Measurements from ENCODE around the gene TFR2.
A peak's percentile ranks its signal among the peaks of the same experiment; 100 is the strongest.

Gene TFR2

DNA sequence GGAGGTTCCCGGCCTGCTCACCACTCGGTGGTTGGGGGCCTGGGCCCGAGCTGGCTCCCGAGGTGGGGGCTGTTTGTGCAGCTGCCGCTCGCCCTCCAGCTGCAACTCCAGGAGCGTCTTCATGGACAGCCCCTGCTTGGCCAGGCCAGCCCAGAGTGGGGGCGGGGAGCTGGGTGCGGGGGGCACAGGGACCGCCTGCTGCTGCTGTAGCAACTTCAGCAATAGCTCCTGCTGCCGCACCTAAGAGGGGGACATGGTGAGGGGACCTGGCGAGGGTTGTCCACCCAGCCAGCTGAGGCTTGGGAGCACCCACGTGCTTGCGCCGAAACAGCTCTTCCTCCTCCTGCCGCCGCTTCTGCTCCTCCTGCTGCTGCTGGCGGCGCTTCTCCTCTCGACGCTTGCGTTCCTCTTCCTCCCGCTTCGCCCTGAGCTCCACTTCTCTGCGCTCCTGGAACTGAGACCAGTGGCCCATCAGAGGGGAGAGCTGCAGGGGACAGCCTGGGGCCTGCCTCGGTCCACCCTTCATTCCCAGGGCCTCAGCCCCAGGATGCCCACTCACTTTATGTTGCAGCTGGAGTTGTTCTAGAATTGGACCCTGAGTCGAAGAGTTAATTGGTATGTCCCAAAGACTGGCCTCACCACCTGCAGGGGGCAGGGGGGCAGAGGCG lies 41.8 kb upstream of the TFR2 start:
- ChIA-PET CTCF (interaction anchor here (0.5 to 1.8 kb wide), 4 partner anchors 9 to 1238 kb away, joined by 3 to 10 read pairs (median 5); partner anchors contain the start of gene SLC12A9), POLR2A (ENCODE audit: low non-redundant PET) (no interaction called here)
- peak overlapping the region; percentile 92 for H3K27ac ChIP-seq
- no peak for DNase-seq (ENCODE audit: low spot score)
- TF ChIP-seq, protein P1, sequence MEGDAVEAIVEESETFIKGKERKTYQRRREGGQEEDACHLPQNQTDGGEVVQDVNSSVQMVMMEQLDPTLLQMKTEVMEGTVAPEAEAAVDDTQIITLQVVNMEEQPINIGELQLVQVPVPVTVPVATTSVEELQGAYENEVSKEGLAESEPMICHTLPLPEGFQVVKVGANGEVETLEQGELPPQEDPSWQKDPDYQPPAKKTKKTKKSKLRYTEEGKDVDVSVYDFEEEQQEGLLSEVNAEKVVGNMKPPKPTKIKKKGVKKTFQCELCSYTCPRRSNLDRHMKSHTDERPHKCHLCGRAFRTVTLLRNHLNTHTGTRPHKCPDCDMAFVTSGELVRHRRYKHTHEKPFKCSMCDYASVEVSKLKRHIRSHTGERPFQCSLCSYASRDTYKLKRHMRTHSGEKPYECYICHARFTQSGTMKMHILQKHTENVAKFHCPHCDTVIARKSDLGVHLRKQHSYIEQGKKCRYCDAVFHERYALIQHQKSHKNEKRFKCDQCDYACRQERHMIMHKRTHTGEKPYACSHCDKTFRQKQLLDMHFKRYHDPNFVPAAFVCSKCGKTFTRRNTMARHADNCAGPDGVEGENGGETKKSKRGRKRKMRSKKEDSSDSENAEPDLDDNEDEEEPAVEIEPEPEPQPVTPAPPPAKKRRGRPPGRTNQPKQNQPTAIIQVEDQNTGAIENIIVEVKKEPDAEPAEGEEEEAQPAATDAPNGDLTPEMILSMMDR (conservative IDR thresholded peaks at IDR 0.05; ENCODE audit: low read depth): no peak

DNA sequence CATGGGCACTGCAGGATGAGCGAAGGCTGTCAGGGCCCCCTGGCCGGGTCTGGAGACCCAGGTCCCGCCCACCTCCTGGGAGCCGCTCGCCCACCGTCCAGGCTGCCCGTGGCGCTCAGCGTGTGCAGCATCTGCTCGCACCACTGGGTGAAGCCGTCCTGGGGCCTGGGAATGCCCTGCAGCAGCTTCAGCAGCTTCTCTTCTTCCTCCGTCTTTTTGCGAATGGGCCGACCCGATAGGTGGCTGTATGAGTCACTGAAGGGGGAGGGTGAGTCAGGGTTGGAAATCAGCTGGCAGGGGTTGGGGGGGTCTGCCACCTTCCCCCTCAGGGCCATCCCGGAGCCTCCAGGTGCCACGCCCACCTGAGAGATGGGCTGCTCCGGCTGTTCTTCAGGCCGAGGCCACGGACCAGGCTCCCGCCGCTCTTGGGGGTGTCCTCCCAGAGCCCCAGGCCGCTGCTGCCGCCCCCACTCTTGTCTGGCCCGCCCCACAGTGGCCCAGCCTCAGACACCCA lies 40.9 kb upstream of the TFR2 start:
- peak overlapping the region; percentile 92 for H3K27ac ChIP-seq
- DNase-seq (ENCODE audit: low spot score): no peak
- ChIA-PET POLR2A (ENCODE audit: low non-redundant PET) (no interaction called here), CTCF (interaction anchor here (0.6 to 1.8 kb wide), 5 partner anchors 9 to 260 kb away, joined by 3 to 10 read pairs (median 4); partner anchors contain the start of gene SLC12A9)
- TF ChIP-seq, protein P1 (conservative IDR thresholded peaks at IDR 0.05; ENCODE audit: low read depth): no peak

DNA sequence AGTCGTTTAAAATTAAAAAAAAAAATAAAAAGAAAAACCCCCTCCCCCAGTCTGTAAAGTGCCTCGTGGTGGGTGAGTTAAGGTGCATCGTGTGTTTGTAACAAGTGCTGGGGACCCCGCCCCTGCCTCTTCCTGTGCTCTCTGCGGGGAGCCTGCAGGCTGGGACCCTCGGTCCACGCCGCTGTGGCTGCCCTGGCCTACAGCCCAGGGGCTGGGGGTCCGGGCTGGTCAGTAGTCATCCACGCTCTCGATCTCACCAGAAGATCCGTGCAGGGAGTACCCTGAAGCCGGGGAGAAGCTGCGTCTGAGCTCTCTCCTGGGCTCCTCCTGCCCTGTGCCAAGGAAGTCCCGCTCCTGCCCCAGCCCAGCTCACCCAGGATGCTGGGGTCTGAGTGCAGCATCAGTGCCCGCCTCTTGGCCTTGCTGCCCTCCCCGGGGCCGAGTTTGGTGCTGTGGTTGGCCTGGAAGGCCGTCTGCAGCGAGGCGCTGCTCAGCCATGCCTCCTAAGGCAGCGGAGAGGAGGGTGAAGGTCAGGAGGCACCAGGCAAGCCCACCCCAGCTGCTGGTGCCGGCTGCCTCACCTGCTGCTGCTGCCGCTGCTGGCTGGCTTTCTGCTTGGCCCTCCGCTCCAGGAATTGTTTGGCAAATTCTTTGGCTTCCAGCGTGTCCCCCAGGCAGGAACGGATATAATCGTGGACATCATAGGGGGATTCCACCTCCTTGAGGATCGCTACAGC lies 40.3 kb upstream of the TFR2 start:
- POLR2A ChIA-PET (ENCODE audit: low non-redundant PET): no interaction called here
- TF ChIP-seq, protein P1 (conservative IDR thresholded peaks at IDR 0.05; ENCODE audit: low read depth): no peak
- peak overlapping the region; percentile 92 for H3K27ac ChIP-seq
- DNase-seq (ENCODE audit: low spot score): no peak
- CTCF ChIA-PET: interaction anchor here (0.6 to 1.4 kb wide), 4 partner anchors 10 to 259 kb away, joined by 3 to 5 read pairs (median 4); no protein-coding TSS in a partner anchor

DNA sequence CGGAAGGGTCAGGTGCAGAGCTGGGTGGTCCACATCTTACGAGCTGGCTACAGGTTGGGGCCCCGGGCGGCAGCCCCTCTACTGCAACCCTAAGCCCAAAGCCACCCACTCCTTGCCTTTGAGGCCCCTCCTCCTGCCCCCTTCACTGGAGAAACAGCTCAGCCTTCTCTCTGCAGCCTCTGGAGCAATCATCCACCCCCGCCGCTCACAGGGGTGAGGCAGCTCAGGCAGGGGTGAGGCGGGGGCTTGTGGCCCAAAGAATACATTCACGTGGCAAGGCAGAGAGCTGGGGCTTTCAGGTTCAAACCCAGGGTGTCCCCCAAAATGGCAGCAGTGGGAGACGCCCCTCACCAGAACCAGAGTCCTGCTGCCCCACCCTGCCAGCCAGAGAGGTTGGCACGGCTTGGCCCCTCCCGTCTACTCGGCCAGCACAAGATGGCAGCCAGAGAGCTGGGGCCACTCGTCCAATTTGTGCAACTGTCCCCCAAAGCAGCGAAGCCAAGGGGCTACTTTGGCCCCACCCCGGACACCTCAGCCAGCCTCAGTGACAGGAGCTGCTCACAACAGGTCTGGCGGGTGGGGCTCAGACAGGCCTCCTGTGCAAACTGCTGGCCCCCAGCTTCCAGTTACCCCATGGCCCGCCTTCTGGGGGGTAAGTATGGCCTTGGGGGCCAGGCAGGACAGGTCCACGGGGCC lies 39.4 kb upstream of the TFR2 start:
- DNase-seq (ENCODE audit: low spot score): no peak
- TF ChIP-seq, protein P1 (conservative IDR thresholded peaks at IDR 0.05; ENCODE audit: low read depth): no peak
- H3K27ac ChIP-seq: peak overlapping the region; percentile 92
- POLR2A ChIA-PET (ENCODE audit: low non-redundant PET): no interaction called here
- CTCF ChIA-PET: interaction anchor here (0.6 to 1.4 kb wide), 6 partner anchors 8 to 220 kb away, joined by 3 to 7 read pairs (median 4); no protein-coding TSS in a partner anchor

DNA sequence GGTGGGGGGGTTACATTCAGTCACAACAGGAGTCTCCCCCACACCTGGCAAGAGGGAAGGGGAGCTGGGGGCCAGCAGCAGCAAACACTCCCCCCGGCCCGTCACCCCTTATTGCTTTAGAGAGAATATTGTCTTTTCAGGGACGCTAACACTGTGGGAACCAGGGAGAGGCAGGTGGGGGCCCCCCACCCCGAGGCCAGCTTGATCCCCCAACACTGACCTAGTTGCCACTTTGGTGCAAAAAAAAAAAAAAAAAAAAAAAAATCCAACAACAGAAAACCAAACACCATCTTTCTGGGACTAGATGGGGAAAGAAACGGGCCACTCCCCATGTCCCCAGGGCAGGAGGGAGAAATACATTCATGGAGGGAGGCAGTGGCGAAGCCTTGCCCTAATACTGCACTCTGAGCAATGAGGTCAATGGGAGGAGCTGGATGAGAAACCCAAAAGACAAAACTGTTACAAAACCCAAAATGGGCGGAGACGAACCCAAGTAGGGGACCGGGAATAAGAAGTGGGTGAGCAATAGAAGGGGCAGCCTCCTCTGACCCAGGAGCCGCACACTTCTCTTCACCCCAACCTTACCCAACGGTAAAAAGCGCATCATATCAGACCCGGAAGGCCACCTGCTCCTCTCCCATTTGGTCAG lies 38.7 kb upstream of the TFR2 start:
- peak; percentile 75 for DNase-seq (ENCODE audit: low spot score)
- ChIA-PET CTCF (interaction anchor here (0.6 to 1.4 kb wide), 8 partner anchors 7 to 219 kb away, joined by 3 to 7 read pairs (median 4); no protein-coding TSS in a partner anchor), POLR2A (ENCODE audit: low non-redundant PET) (interaction anchor here (0.5 kb wide), 1 partner anchor 8 kb away, joined by 3 read pairs; no protein-coding TSS in a partner anchor)
- TF ChIP-seq, protein P1 (conservative IDR thresholded peaks at IDR 0.05; ENCODE audit: low read depth): no peak
- peak overlapping the region; percentile 92 for H3K27ac ChIP-seq

All from RWPE1 (cell line).